ENCODE data around the gene ADRB2. TPM values are rescaled to one million over a fixed set of nuclear protein-coding genes. Genes with fewer than 3 reads are reported as not detected.

The ADRB2 gene
- polyA plus RNA-seq, 3 donors: 6.8 to 10.9 (median 10.8) TPM

DNA sequence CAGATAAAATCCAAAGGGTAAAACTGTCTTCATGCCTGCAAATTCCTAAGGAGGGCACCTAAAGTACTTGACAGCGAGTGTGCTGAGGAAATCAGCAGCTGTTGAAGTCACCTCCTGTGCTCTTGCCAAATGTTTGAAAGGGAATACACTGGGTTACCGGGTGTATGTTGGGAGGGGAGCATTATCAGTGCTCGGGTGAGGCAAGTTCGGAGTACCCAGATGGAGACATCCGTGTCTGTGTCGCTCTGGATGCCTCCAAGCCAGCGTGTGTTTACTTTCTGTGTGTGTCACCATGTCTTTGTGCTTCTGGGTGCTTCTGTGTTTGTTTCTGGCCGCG lies 727 bp upstream of the ADRB2 start:
- peaks cover under 1 to 6% of the 10 kb centered on the region in 2 donors for H3K36me3 Mint-ChIP-seq
- Histone ChIP-seq H3K4me3 (replicated peaks in 1 of 3; ENCODE audit: low read depth in 2 of 3, low read length in 3 of 3) (peak overlapping the region; percentile 67 to 85 (median 85)), H3K4me1 (ENCODE audit: control insufficient read depth in 1 of 2, insufficient read depth in 2 of 2, low read length in 2 of 2) (peaks cover 85 to 95% of the 10 kb centered on the region in 2 donors), H3K4me2 (replicated peaks; ENCODE audit: extremely low read depth, low read length, poor library complexity, severe bottlenecking) (peak overlapping the region; percentile 89), H3K79me2 (ENCODE audit: insufficient read depth, low read length) (peaks cover 63% of the 10 kb centered on the region), H3K36me3 (replicated peaks in 1 of 2; ENCODE audit: control insufficient read depth in 1 of 2, insufficient read depth in 2 of 2, low read length in 2 of 2) (no peaks in the 10 kb centered on the region), H3K9ac (ENCODE audit: insufficient read depth, low read length, poor library complexity, severe bottlenecking) (peak overlapping the region; percentile 83), H2AFZ (ENCODE audit: insufficient read depth, low read depth, low read length, poor library complexity, severe bottlenecking) (peak overlapping the region; percentile 93), H3K27ac (ENCODE audit: low read depth in 1 of 2, low read length in 2 of 2) (peak overlapping the region; percentile 91 to 96), H4K20me1 (ENCODE audit: insufficient read depth, low read length) (peaks cover 41% of the 10 kb centered on the region), H3K9me3 (replicated peaks in 1 of 2; ENCODE audit: control insufficient read depth in 1 of 2, insufficient read depth in 1 of 2, low read length in 2 of 2) (no peaks in the 10 kb centered on the region), H3K27me3 (ENCODE audit: control insufficient read depth in 2 of 2, insufficient read depth in 2 of 2, low read length in 2 of 2) (no peaks in the 10 kb centered on the region)
- H3K4me3 Mint-ChIP-seq: peak overlapping the region; percentile 86 to 96
- DNase-seq: peak; percentile 35 to 95 (median 48)
- no peak for TF ChIP-seq CTCF (IDR thresholded peaks at IDR 0.05)
- intact Hi-C loops (cut with micrococcal nuclease): loop anchor here (2.0 to 10.0 kb wide), 3 partner anchors 15 to 139 kb away; no protein-coding TSS in a partner anchor
- H3K27ac Mint-ChIP-seq: peak overlapping the region; percentile 91 to 99 (median 96)
- H3K9me3 Mint-ChIP-seq: no peaks in the 10 kb centered on the region
- H3K27me3 Mint-ChIP-seq (ENCODE audit: low read depth in 3 of 3): no peaks in the 10 kb centered on the region
- 1% methylated on average over 9 of the region's 9 CpGs for WGBS (ENCODE audit: insufficient coverage)
- H3K4me1 Mint-ChIP-seq: peaks cover 90% of the 10 kb centered on the region

DNA sequence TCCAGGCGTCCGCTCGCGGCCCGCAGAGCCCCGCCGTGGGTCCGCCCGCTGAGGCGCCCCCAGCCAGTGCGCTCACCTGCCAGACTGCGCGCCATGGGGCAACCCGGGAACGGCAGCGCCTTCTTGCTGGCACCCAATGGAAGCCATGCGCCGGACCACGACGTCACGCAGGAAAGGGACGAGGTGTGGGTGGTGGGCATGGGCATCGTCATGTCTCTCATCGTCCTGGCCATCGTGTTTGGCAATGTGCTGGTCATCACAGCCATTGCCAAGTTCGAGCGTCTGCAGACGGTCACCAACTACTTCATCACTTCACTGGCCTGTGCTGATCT lies 294 bp downstream of the ADRB2 start:
- WGBS (ENCODE audit: insufficient coverage): 16% methylated on average over 28 of the region's 28 CpGs

More for the DNA sequence above, 294 bp downstream of the ADRB2 start:
- Mint-ChIP-seq H3K36me3 (peaks cover 4 to 9% of the 10 kb centered on the region in 2 donors), H3K27ac (peak overlapping the region; percentile 91 to 99 (median 96)), H3K9me3 (no peaks in the 10 kb centered on the region), H3K4me3 (peak overlapping the region; percentile 86 to 96), H3K27me3 (ENCODE audit: low read depth in 3 of 3) (no peaks in the 10 kb centered on the region), H3K4me1 (peaks cover 92% of the 10 kb centered on the region)
- intact Hi-C loops (cut with micrococcal nuclease): loop anchor here (2.0 to 10.0 kb wide), 3 partner anchors 16 to 138 kb away; no protein-coding TSS in a partner anchor
- Histone ChIP-seq H3K9me3 (replicated peaks in 1 of 2; ENCODE audit: control insufficient read depth in 1 of 2, insufficient read depth in 1 of 2, low read length in 2 of 2) (no peaks in the 10 kb centered on the region), H2AFZ (ENCODE audit: insufficient read depth, low read depth, low read length, poor library complexity, severe bottlenecking) (peak overlapping the region; percentile 93), H3K27me3 (ENCODE audit: control insufficient read depth in 2 of 2, insufficient read depth in 2 of 2, low read length in 2 of 2) (no peaks in the 10 kb centered on the region), H3K4me1 (ENCODE audit: control insufficient read depth in 1 of 2, insufficient read depth in 2 of 2, low read length in 2 of 2) (peaks cover 85 to 95% of the 10 kb centered on the region in 2 donors), H3K27ac (ENCODE audit: low read depth in 1 of 2, low read length in 2 of 2) (peak overlapping the region; percentile 91 to 96), H3K36me3 (replicated peaks in 1 of 2; ENCODE audit: control insufficient read depth in 1 of 2, insufficient read depth in 2 of 2, low read length in 2 of 2) (no peaks in the 10 kb centered on the region), H3K4me3 (replicated peaks in 1 of 3; ENCODE audit: low read depth in 2 of 3, low read length in 3 of 3) (peak overlapping the region; percentile 67 to 85 (median 85)), H3K9ac (ENCODE audit: insufficient read depth, low read length, poor library complexity, severe bottlenecking) (peak overlapping the region; percentile 83), H3K4me2 (replicated peaks; ENCODE audit: extremely low read depth, low read length, poor library complexity, severe bottlenecking) (peak overlapping the region; percentile 89), H4K20me1 (ENCODE audit: insufficient read depth, low read length) (peaks cover 50% of the 10 kb centered on the region), H3K79me2 (ENCODE audit: insufficient read depth, low read length) (peaks cover 73% of the 10 kb centered on the region)
- DNase-seq: peak in 1 of 3 donors; percentile 39
- no peak for TF ChIP-seq CTCF (IDR thresholded peaks at IDR 0.05)

All from CD14-positive monocyte (primary cell).